ENCODE results near the gene ZBTB43. TPM values are rescaled to one million over a fixed set of nuclear protein-coding genes. Genes with fewer than 3 reads are reported as not detected.

Gene ZBTB43, protein sequence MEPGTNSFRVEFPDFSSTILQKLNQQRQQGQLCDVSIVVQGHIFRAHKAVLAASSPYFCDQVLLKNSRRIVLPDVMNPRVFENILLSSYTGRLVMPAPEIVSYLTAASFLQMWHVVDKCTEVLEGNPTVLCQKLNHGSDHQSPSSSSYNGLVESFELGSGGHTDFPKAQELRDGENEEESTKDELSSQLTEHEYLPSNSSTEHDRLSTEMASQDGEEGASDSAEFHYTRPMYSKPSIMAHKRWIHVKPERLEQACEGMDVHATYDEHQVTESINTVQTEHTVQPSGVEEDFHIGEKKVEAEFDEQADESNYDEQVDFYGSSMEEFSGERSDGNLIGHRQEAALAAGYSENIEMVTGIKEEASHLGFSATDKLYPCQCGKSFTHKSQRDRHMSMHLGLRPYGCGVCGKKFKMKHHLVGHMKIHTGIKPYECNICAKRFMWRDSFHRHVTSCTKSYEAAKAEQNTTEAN
- total RNA-seq, result 12.5 and 136 TPM in 2 replicates

DNA sequence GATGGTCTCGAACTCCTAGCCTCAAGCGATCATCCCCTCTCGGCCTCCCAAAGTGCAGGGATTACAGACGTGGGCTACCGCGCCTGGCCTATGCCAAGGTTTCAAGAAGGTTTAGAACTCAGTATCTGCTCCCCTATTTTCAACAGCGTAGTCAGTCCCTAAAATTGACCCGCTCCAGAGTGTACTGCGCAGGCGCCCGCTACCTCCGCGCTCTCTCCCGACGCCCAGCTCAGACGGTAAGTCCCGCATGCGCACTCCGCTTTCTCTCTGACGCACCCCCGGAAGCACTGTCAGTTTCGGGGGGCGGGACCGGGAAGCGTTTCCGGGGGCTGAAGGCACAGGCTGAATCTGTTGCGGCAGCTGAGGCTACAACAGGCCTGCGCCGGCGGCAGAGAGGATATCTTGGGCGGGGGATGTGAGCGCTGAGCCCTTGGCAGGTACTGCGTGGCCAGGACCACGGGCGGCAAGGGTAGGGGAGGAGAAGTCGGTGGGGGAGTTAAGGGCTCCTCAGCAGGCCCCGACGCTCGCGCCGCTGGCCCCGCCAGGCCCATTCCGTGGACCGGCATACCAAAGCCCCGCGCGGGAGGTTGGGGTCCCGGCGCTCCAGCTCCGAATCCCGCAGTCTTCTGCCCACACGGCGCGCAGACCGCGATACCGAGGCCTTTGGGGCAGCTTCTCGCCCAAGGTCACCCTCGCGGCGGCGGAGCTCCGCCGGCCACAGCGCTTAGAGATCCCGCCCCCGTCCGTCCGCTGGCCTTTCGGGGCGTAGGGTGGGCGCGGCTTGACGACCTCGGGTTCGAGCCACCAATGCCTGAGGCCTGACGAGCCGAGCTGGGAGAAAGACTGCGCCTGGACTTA lies at the start of gene ZBTB43:
ZBTB43 (plus strand) TSS at position 345 of the 858 bp plus-strand sequence. CDS start 27,470 bp downstream, outside the sequence.

GRCh38 chr9:126860077-126860756 lies 55.4 kb downstream of the ZBTB43 start, which contains the start of gene ZBTB34:
ZBTB34 (plus strand) TSS chr9:126860639; CDS start chr9:126879400, 18,761 bp downstream.

Other genes starting within 250 kb of the ZBTB43 start
- not detected in 2 replicates for gene LMX1B, start 191.1 kb upstream of the ZBTB43 start, total RNA-seq
- 6.5 and 7.7 TPM in 2 replicates for gene ZBTB34, start 55.6 kb downstream of the ZBTB43 start, total RNA-seq
- 1.5 and 3.6 TPM in 2 replicates for gene RALGPS1, start 109.7 kb downstream of the ZBTB43 start, total RNA-seq